ENCODE data around the gene CXXC5. TPM values are rescaled to one million over a fixed set of nuclear protein-coding genes. Genes with fewer than 3 reads are reported as not detected.
"Not testable (repeated sequence)": the region's sequence is repeated elsewhere in the genome, so short reads cannot be mapped to it uniquely, and the experiment has no call there.

Gene CXXC5
- total RNA-seq (10 to 100 TPM; 30.7 to 51.6 (median 37.9) TPM), polyA plus RNA-seq (10 to 100 TPM; 28.7 to 31.4 TPM)
- long read RNA-seq, donor 1, transcript CXXC5-201 (3 exons, 2,658 nt) = major isoform, 154 of 206 reads
- long read RNA-seq, donor 1, transcript CXXC5-211 (3 exons, 1,892 nt) = minor isoform, 13 of 206 reads
- long read RNA-seq, donor 1, partial matches to known transcripts = 13 of 206 reads
- long read RNA-seq, donor 1, other reads (novel, unspliced or antisense) = 25 of 206 reads
- long read RNA-seq, donor 2, transcript CXXC5-201 (3 exons, 2,658 nt) = major isoform, 168 of 231 reads
- long read RNA-seq, donor 2, transcript CXXC5-211 (3 exons, 1,892 nt) = minor isoform, 18 of 231 reads
- long read RNA-seq, donor 2, partial matches to known transcripts = 6 of 231 reads
- long read RNA-seq, donor 2, other reads (novel, unspliced or antisense) = 37 of 231 reads
- long read RNA-seq, donor 3, transcript CXXC5-201 (3 exons, 2,658 nt) = minor isoform, 9 of 41 reads
- long read RNA-seq, donor 3, transcript CXXC5-211 (3 exons, 1,892 nt) = major isoform, 18 of 41 reads
- long read RNA-seq, donor 3, partial matches to known transcripts = 6 of 41 reads
- long read RNA-seq, donor 3, other reads (novel, unspliced or antisense) = 8 of 41 reads

- Histone ChIP-seq H3K27me3 (peaks cover 0 to 61% (median 0%) of the 10 kb centered on the region in 7 donors), H3K36me3 (no peaks in the 10 kb centered on the region), H3K9me3 (no peaks in the 10 kb centered on the region), H3K27ac (peak within 1 kb of the TSS; percentile 66 to 97 (median 92)), H3K4me1 (peaks cover 11 to 61% (median 53%) of the 10 kb centered on the region in 9 donors), H3K4me3 (peak within 1 kb of the TSS; percentile 62 to 100 (median 96))
- 0% methylated on average over 78 to 106 of the region's 106 CpGs for WGBS, 2 donors
- TF ChIP-seq CTCF (IDR thresholded peaks at IDR 0.05) = peak in 1 of 9 donors; percentile 15
- DNase-seq (peak; percentile 87 to 89), ATAC-seq (peak; percentile 43 to 84 (median 66))
- intact Hi-C loops (cut with DNase I) = loop anchor here in 2 of 10 donors (1.0 kb wide), 2 partner anchors 10 to 11 kb away; no protein-coding TSS in a partner anchor
Measured at GRCh38 chr5:139648205-139649081, at the start of gene CXXC5. Gene CXXC5 (plus strand): TSS chr5:139648349. CDS start chr5:139680524, 32,175 bp downstream.

GRCh38 chr5:139598601-139598965 lies 49.6 kb upstream of the CXXC5 start:
- intact Hi-C loops (cut with DNase I) = not testable (repeated sequence)

GRCh38 chr5:139600336-139600949 lies 47.7 kb upstream of the CXXC5 start:
- no peak for ATAC-seq
- no peak overlapping the region for H3K4me3 ChIP-seq
- H3K27me3 ChIP-seq = no peaks in the 10 kb centered on the region
- peaks cover 0 to 29% (median 6%) of the 10 kb centered on the region in 9 donors for H3K4me1 ChIP-seq
- H3K9me3 ChIP-seq = peaks cover 0 to 10% (median 0%) of the 10 kb centered on the region in 11 donors
- WGBS, 2 donors = 86 to 93% methylated on average over 7 of the region's 7 CpGs
- peaks cover 0 to 57% (median 21%) of the 10 kb centered on the region in 9 donors for H3K36me3 ChIP-seq
- DNase-seq = no peak
- no peak for TF ChIP-seq CTCF (IDR thresholded peaks at IDR 0.05)
- intact Hi-C loops (cut with DNase I) = no loop called here
- peak overlapping the region in 1 of 10 donors; percentile 55 for H3K27ac ChIP-seq

More at GRCh38 chr5:139598601-139598965, 49.6 kb upstream of the CXXC5 start:
- H3K4me3 ChIP-seq, H3K27ac ChIP-seq, ATAC-seq, DNase-seq, H3K27me3 ChIP-seq: not testable (repeated sequence)
- WGBS, 2 donors = 97% methylated on average over 5 of the region's 5 CpGs
- Histone ChIP-seq H3K9me3 (peaks cover 0 to 10% (median 0%) of the 10 kb centered on the region in 11 donors), H3K4me1 (peaks cover under 1 to 42% (median 14%) of the 10 kb centered on the region in 9 donors), H3K36me3 (peaks cover 0 to 38% (median 21%) of the 10 kb centered on the region in 9 donors)

- Histone ChIP-seq H3K36me3 (peaks cover 0 to 67% (median 21%) of the 10 kb centered on the region in 9 donors), H3K27ac (peak overlapping the region in 4 of 10 donors; percentile 12 to 55 (median 36))
- 60 to 71% methylated on average over 12 of the region's 12 CpGs for WGBS, 2 donors
Measured at GRCh38 chr5:139601429-139601828, 46.7 kb upstream of the CXXC5 start.

GRCh38 chr5:139601948-139602347 lies 46.2 kb upstream of the CXXC5 start:
- peaks cover 0 to 72% (median 21%) of the 10 kb centered on the region in 9 donors for H3K36me3 ChIP-seq
- H3K9me3 ChIP-seq = peaks cover 0 to 10% (median 0%) of the 10 kb centered on the region in 11 donors
- H3K27me3 ChIP-seq; intact Hi-C loops (cut with DNase I); ATAC-seq; H3K4me3 ChIP-seq; DNase-seq: not testable (repeated sequence)
- H3K27ac ChIP-seq = peak overlapping the region in 3 of 10 donors; percentile 6 to 55 (median 49)
- H3K4me1 ChIP-seq = peaks cover 0 to 25% (median 6%) of the 10 kb centered on the region in 9 donors
- 90% methylated on average over 9 of the region's 9 CpGs for WGBS, 2 donors

More at GRCh38 chr5:139601429-139601828, 46.7 kb upstream of the CXXC5 start:
- TF ChIP-seq CTCF (IDR thresholded peaks at IDR 0.05) = no peak
- Histone ChIP-seq H3K4me1 (peaks cover 0 to 29% (median 6%) of the 10 kb centered on the region in 9 donors), H3K4me3 (no peak overlapping the region), H3K9me3 (peaks cover 0 to 10% (median 0%) of the 10 kb centered on the region in 11 donors), H3K27me3 (no peaks in the 10 kb centered on the region)
- DNase-seq (peak; percentile 28 to 31), ATAC-seq (peak; percentile 32 to 57 (median 53))
- intact Hi-C loops (cut with DNase I) = no loop called here

Data from heart right ventricle (tissue), 16 donors.